Psoas muscle (tissue), 8 donors: ENCODE measurements around the gene CACTIN. TPM values are rescaled to one million over a fixed set of nuclear protein-coding genes. Genes with fewer than 3 reads are reported as not detected.

Experiments
- ATAC-seq, 4 donors: fragments of 200-7000 bp; cut with Tn5 transposase; one replicate each; pipeline ENCODE4 v1.9.1; 2020; ENCODE audit warnings: moderate library complexity in 3 of 4, mild to moderate bottlenecking in 2 of 4
- DNase-seq, 2 donors: peaks; one replicate each; pipeline ENCODE4 v3.0.0-alpha.2; 2020
- H3K27ac ChIP-seq: fragments of 200-600 bp; one replicate; pipeline ENCODE4 v1.8.0; 2022
- H3K27me3 ChIP-seq, 3 donors: fragments of 200-600 bp in 1 of 3; one replicate each; pipeline versions ENCODE4 v1.6.1 to v1.8.0; 2013 to 2022; ENCODE audit warnings: low read length in 2 of 3, mild to moderate bottlenecking in 2 of 3, moderate library complexity in 1 of 3; ENCODE audit not compliant: insufficient read depth in 3 of 3
- H3K36me3 ChIP-seq, 2 donors: fragments of 200-600 bp in 1 of 2; one replicate each; pipeline versions ENCODE4 v1.6.1 to v1.8.0; 2013 to 2022; ENCODE audit warnings: low read depth in 1 of 2, mild to moderate bottlenecking in 1 of 2, moderate library complexity in 1 of 2; ENCODE audit not compliant: insufficient read depth in 1 of 2
- H3K4me1 ChIP-seq: fragments of 200-600 bp; one replicate; pipeline ENCODE4 v1.8.0; 2022
- H3K4me3 ChIP-seq: fragments of 200-600 bp; one replicate; pipeline ENCODE4 v1.8.0; 2022; ENCODE audit warnings: mild to moderate bottlenecking
- H3K9me3 ChIP-seq: fragments of 200-600 bp; one replicate; pipeline ENCODE4 v1.8.0; 2022
- CTCF ChIP-seq: fragments of 200-600 bp; IDR thresholded peaks from one replicate; pipeline ENCODE4 v1.8.0; 2022; ENCODE audit warnings: antibody characterized with exemption
- WGBS, 3 donors: extraction: QIAGEN DNeasy Blood & Tissue Kit; methylation state at CpG; one replicate each; pipeline versions ENCODE4 v1.1.6 to v1.1.7; 2013; 5-methylcytosine and 5-hydroxymethylcytosine counted together
- intact Hi-C, 2 donors: fragments of 100-400 bp; cut with DNase I; formaldehyde crosslinking; loops; one replicate each; pipeline versions ENCODE4 v1.11.0 to v1.14.2; 2022
- polyA plus RNA-seq, 3 donors: library from polyadenylated mRNA; stranded (reverse); fragments of 200-250 nt; gene quantifications; one replicate each; pipeline ENCODE4 v1.2.3, GENCODE V29; 2013
- total RNA-seq, 4 donors: library from RNA; stranded (reverse); fragmentation: NEBNext Ultra II Directional in 2 of 4; extraction: Animal tissue kit (Norgen Biotek cat#: 25700) in 2 of 4; gene quantifications; one replicate each; pipeline versions ENCODE4 v1.2.1 to v1.2.4, GENCODE V29; 2021 to 2023
- donor health status: healthy with polysubstance abuse.
- donor health status: DM: no; HTN: no; CAD: no; lungs with moderate emphysema.
- donor health status: Bipolar disorder and iron deficiency.
- donor health status: healthy.
- donor health status: DM: yes; HTN: yes; CAD: no.
- donor health status: DM: no; HTN: no; CAD: no.
- donor health status: DM: no; HTN: no; CAD: no.
- donor health status: DM: yes; HTN: yes; CAD: no.

CACTIN gene
- total and polyA plus RNA-seq, 7 donors, result 11.8 to 21.4 (median 16.3) TPM

DNA sequence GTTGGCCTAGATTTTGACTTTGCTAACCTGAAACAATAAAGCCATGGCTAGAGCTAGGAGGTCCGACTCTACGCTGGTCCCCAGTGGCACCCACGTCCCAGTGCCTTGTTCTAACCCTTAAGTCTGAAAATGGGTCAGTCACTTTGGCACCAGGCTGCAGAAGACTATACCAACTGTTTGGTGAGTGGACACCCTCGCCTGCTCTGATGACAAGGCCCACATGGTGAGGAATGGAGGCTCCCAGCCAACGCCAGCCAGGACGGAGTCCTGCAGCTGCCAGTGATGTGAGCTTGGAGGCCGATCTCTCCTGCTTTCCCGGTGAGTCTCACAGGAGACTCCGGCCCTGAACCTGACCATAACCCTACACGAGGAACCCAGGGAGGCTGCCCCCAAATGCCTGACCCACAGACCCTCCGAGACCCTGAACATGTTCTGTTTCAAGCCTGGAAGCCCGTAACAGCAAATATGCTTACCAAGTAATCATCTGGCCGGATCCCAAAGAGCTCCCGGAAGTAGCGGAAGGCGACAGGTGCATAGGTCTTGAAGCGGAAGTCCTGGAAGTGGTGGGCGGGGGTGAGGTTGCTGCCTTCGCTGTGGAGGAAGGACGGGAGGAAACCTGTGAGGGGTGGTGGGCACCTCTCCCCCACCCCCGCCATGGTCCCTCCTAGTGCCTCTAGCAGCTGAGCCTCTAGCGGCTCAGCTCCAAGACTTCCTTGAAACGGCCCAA is 34.1 kb upstream of the CACTIN start:
- Histone ChIP-seq H3K36me3 (peaks cover 0 to 74% of the 10 kb centered on the region in 2 donors), H3K9me3 (no peaks in the 10 kb centered on the region), H3K4me3 (no peak overlapping the region), H3K4me1 (no peaks in the 10 kb centered on the region), H3K27me3 (no peaks in the 10 kb centered on the region), H3K27ac (peak overlapping the region; percentile 9)
- WGBS, 3 donors, result 39 to 53% (median 41%) methylated on average over 21 to 23 of the region's 23 CpGs
- DNase-seq (no peak), ATAC-seq (peak; percentile 46 to 72 (median 60))
- no peak for TF ChIP-seq CTCF
- intact Hi-C loops, result no loop called here

- DNase-seq (no peak), ATAC-seq (no peak)
- no peak overlapping the region for H3K27ac ChIP-seq
- no peaks in the 10 kb centered on the region for H3K27me3 ChIP-seq
- intact Hi-C loops, result no loop called here
- no peaks in the 10 kb centered on the region for H3K9me3 ChIP-seq
- no peaks in the 10 kb centered on the region for H3K4me1 ChIP-seq
- H3K36me3 ChIP-seq, result peaks cover 0 to 75% of the 10 kb centered on the region in 2 donors
- 91 to 97% (median 91%) methylated on average over 22 of the region's 22 CpGs for WGBS, 3 donors
- TF ChIP-seq CTCF, result no peak
- no peak overlapping the region for H3K4me3 ChIP-seq
Observed at GRCh38 chr19:3659746-3660112, 33.1 kb upstream of the CACTIN start.

GRCh38 chr19:3658870-3659745 is 32.5 kb upstream of the CACTIN start:
- no peak for ATAC-seq
- TF ChIP-seq CTCF, result no peak
- no peaks in the 10 kb centered on the region for H3K4me1 ChIP-seq
- peaks cover 0 to 69% of the 10 kb centered on the region in 2 donors for H3K36me3 ChIP-seq
- no peaks in the 10 kb centered on the region for H3K27me3 ChIP-seq
- WGBS, 3 donors, result 83 to 89% (median 85%) methylated on average over 37 of the region's 37 CpGs
- no peak for DNase-seq
- H3K27ac ChIP-seq, result no peak overlapping the region
- H3K9me3 ChIP-seq, result no peaks in the 10 kb centered on the region
- H3K4me3 ChIP-seq, result no peak overlapping the region
- intact Hi-C loops, result no loop called here

DNA sequence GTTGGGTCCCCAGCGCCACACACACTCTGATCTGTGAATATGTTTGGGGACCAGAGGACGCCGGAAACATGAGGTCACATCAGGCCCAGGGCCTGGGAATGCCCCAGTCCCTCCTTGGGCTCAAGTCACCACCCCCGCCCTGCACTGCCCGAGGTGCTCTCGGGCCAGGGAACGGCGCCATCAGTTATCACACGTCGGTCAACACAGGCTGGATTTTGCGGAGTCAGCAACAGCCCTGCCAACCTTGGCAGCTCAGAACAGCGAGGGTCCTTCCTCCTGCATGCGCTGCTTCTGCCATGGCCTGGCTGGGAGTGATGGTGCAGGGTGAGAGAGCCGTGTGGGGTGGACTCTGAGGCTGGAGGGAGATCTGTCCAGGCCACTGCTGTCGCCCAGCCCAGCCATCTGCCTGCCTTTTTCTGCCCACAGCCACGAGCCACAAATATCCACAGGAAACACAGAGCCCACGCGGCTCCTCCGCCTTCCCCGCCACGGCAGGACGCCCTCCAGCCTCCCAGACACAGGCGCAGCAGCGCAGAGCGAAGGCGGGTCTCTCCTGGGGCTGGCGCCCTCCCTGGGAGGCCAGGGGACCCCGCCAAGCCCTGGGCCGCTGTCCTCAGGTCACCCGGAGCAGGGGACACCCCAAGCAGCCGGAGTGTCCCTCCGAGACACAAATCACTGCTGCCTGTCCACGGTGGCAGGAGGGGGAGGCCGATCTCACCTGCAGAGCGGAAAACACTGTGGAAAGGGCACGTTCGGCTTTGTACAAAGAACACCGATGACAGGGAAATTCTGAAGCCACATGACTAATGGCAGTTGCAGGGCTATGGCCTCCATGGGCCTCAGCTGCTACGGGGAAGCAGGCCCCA is 31.6 kb upstream of the CACTIN start:
- peaks cover 0 to 67% of the 10 kb centered on the region in 2 donors for H3K36me3 ChIP-seq
- 61 to 80% (median 69%) methylated on average over 34 to 39 of the region's 39 CpGs for WGBS, 3 donors
- no peak overlapping the region for H3K4me3 ChIP-seq
- peak; percentile 12 to 57 (median 49) for ATAC-seq
- no peak overlapping the region for H3K27ac ChIP-seq
- H3K4me1 ChIP-seq, result no peaks in the 10 kb centered on the region
- no peaks in the 10 kb centered on the region for H3K9me3 ChIP-seq
- no peak for TF ChIP-seq CTCF
- intact Hi-C loops, result no loop called here
- DNase-seq, result no peak
- H3K27me3 ChIP-seq, result no peaks in the 10 kb centered on the region
